Neural cell (in vitro differentiated cells): ENCODE results near the gene HIVEP1. TPM values are rescaled to one million over a fixed set of nuclear protein-coding genes. Genes with fewer than 3 reads are reported as not detected.

Source experiments
- H2AFZ ChIP-seq: fragments of 200-600, 300-800 bp; sonication (generic), shearing (Covaris generic); 2 replicates; pipeline ENCODE4 v1.6.0; 2014; ENCODE audit warnings: low read depth, mild to moderate bottlenecking, antibody characterized with exemption, low read length, moderate library complexity
- H3F3A ChIP-seq: fragments of 200-600 bp; shearing (Covaris generic); 2 replicates; pipeline ENCODE4 v1.6.1; 2016; ENCODE audit warnings: mild to moderate bottlenecking, moderate library complexity, mixed read lengths, antibody characterized with exemption, low read length; ENCODE audit not compliant: insufficient read depth, poor library complexity, severe bottlenecking
- H3K27ac ChIP-seq: fragments of 200-600, 300-800 bp; sonication (generic), shearing (Covaris generic); 2 replicates; pipeline ENCODE4 v1.5.1; 2014; ENCODE audit warnings: mild to moderate bottlenecking, low read length, moderate library complexity
- H3K27me3 ChIP-seq: fragments of 300-800, 200-600 bp; sonication (generic), shearing (Covaris generic); 2 replicates; pipeline ENCODE4 v1.6.0; 2014; ENCODE audit warnings: mild to moderate bottlenecking, low read depth, low read length, moderate library complexity; ENCODE audit not compliant: insufficient read depth
- H3K36me3 ChIP-seq: fragments of 300-800, 200-600 bp; sonication (generic), shearing (Covaris generic); 2 replicates; pipeline ENCODE4 v1.5.1; 2014; ENCODE audit warnings: mild to moderate bottlenecking, antibody characterized with exemption, low read length, moderate library complexity; ENCODE audit not compliant: insufficient read depth
- H3K4me2 ChIP-seq: fragments of 300-800, 200-600 bp; sonication (generic), shearing (Covaris generic); 2 replicates; pipeline ENCODE4 v1.6.0; 2014; ENCODE audit warnings: mild to moderate bottlenecking, low read length
- H3K4me3 ChIP-seq: fragments of 300-800, 200-600 bp; sonication (generic), shearing (Covaris generic); 2 replicates; pipeline ENCODE4 v1.5.1; 2014; ENCODE audit warnings: mild to moderate bottlenecking, low read length, moderate library complexity
- H3K79me2 ChIP-seq: fragments of 200-600 bp; shearing (Covaris generic); replicated peaks from 2 replicates; pipeline ENCODE4 v1.6.0; 2014; ENCODE audit warnings: mild to moderate bottlenecking, low read length, moderate library complexity; ENCODE audit not compliant: insufficient read depth
- H3K9ac ChIP-seq: fragments of 300-800, 200-600 bp; sonication (generic), shearing (Covaris generic); 2 replicates; pipeline ENCODE4 v1.6.1; 2016; ENCODE audit warnings: mild to moderate bottlenecking, low read length, mixed read lengths
- H3K9me2 ChIP-seq: fragments of 200-600 bp; shearing (Covaris generic); 2 replicates; pipeline ENCODE4 v1.6.1; 2016; ENCODE audit warnings: mild to moderate bottlenecking, low read length, mixed read lengths; ENCODE audit not compliant: insufficient read depth
- H3K9me3 ChIP-seq: fragments of 200-600, 300-800 bp; sonication (generic), shearing (Covaris generic); 2 replicates; pipeline ENCODE4 v1.6.1; 2016; ENCODE audit warnings: mild to moderate bottlenecking, mixed run types, low read length, moderate library complexity, mixed read lengths
- H4K20me1 ChIP-seq: fragments of 200-600 bp; shearing (Covaris generic); 2 replicates; pipeline ENCODE4 v1.6.1; 2016; ENCODE audit warnings: mild to moderate bottlenecking, mixed run types; ENCODE audit not compliant: insufficient read depth
- CTCF ChIP-seq: fragments of 450-650 bp; IDR thresholded peaks from 2 replicates; pipeline ENCODE4 v1.5.1; 2014; ENCODE audit warnings: antibody characterized with exemption, mild to moderate bottlenecking, moderate library complexity; ENCODE audit not compliant: poor library complexity, severe bottlenecking
- EP300 ChIP-seq: fragments of 450-650 bp; conservative IDR thresholded peaks from 2 replicates; pipeline ENCODE4 v1.6.1; 2014; ENCODE audit warnings: antibody characterized with exemption, mild to moderate bottlenecking, moderate library complexity; ENCODE audit not compliant: poor library complexity, severe bottlenecking
- EZH2 ChIP-seq: fragments of 200-600, 300-800 bp; shearing (Covaris generic), sonication (generic); IDR thresholded peaks from 2 replicates; pipeline ENCODE4 v1.6.1; 2014; ENCODE audit warnings: antibody characterized with exemption, low read length, borderline replicate concordance, mild to moderate bottlenecking; ENCODE audit not compliant: insufficient read depth, poor library complexity, severe bottlenecking
- MXI1 ChIP-seq: fragments of 450-650 bp; conservative IDR thresholded peaks from 2 replicates; pipeline ENCODE4 v1.6.1; 2014; ENCODE audit warnings: antibody characterized with exemption, mild to moderate bottlenecking; ENCODE audit not compliant: poor library complexity, severe bottlenecking
- POLR2AphosphoS5 ChIP-seq: IDR thresholded peaks from 2 replicates; pipeline ENCODE4 v1.6.1; 2012
- RAD21 ChIP-seq: fragments of 450-650 bp; conservative IDR thresholded peaks from 2 replicates; pipeline ENCODE4 v1.6.1; 2014; ENCODE audit warnings: antibody characterized with exemption, mild to moderate bottlenecking, moderate library complexity
- REST ChIP-seq: IDR thresholded peaks from 2 replicates; pipeline ENCODE4 v1.6.1; 2012; ENCODE audit warnings: borderline replicate concordance
- SMC3 ChIP-seq: fragments of 450-650 bp; conservative IDR thresholded peaks from 2 replicates; pipeline ENCODE4 v1.6.1; 2014; ENCODE audit warnings: antibody characterized with exemption, mild to moderate bottlenecking, moderate library complexity; ENCODE audit not compliant: poor library complexity
- TAF1 ChIP-seq: IDR thresholded peaks from 2 replicates; pipeline ENCODE4 v1.6.1; 2012; ENCODE audit warnings: low read depth
- polyA plus RNA-seq: library from polyadenylated mRNA; depleted of rRNA; stranded (reverse); fragments of >200 nt; gene quantifications from 2 replicates; pipeline ENCODE4 v1.2.3, GENCODE V29; 2014

Gene HIVEP1
- polyA plus RNA-seq, 1 donor from 2014 or later = 3.6 TPM

- H3K9me3 ChIP-seq = no peaks in the 10 kb centered on the region
- TF ChIP-seq CTCF = no peak
- TF ChIP-seq TAF1 = no peak
- TF ChIP-seq POLR2AphosphoS5 = no peak
- TF ChIP-seq EP300 = no peak
- TF ChIP-seq EZH2 = no peak
- no peak for TF ChIP-seq MXI1
- no peak for TF ChIP-seq RAD21
- TF ChIP-seq SMC3 = no peak
- no peak for TF ChIP-seq REST
- H3K4me2 ChIP-seq = no peak overlapping the region
- no peak overlapping the region for H3K9ac ChIP-seq
- no peak overlapping the region for H2AFZ ChIP-seq
- no peaks in the 10 kb centered on the region for H4K20me1 ChIP-seq
- H3K27me3 ChIP-seq = no peaks in the 10 kb centered on the region
- H3K36me3 ChIP-seq = no peaks in the 10 kb centered on the region
- no peaks in the 10 kb centered on the region for H3K79me2 ChIP-seq
- no peaks in the 10 kb centered on the region for H3K9me2 ChIP-seq
- no peak overlapping the region for H3K4me3 ChIP-seq
- H3F3A ChIP-seq = no peaks in the 10 kb centered on the region
- no peak overlapping the region for H3K27ac ChIP-seq
Measured at GRCh38 chr6:12198851-12199250, 186.7 kb downstream of the HIVEP1 start.

GRCh38 chr6:12200015-12200564 lies 188.0 kb downstream of the HIVEP1 start:
- Histone ChIP-seq H3K27me3 (no peaks in the 10 kb centered on the region), H3K4me3 (no peak overlapping the region), H2AFZ (no peak overlapping the region), H3F3A (no peaks in the 10 kb centered on the region), H4K20me1 (no peaks in the 10 kb centered on the region), H3K36me3 (no peaks in the 10 kb centered on the region), H3K4me2 (no peak overlapping the region), H3K79me2 (no peaks in the 10 kb centered on the region), H3K9ac (no peak overlapping the region), H3K27ac (no peak overlapping the region), H3K9me3 (no peaks in the 10 kb centered on the region), H3K9me2 (no peaks in the 10 kb centered on the region)
- TF ChIP-seq REST (no peak), SMC3 (no peak), MXI1 (no peak), RAD21 (no peak), EZH2 (no peak), POLR2AphosphoS5 (no peak), CTCF (no peak), EP300 (no peak), TAF1 (no peak)
